ENCODE data around the gene SLC5A2. TPM values are rescaled to one million over a fixed set of nuclear protein-coding genes. Genes with fewer than 3 reads are reported as not detected.

SLC5A2 gene
- total and polyA plus RNA-seq, 2 donors (not counting 1 experiment from before 2014, with no cell fraction given), result not detected

GRCh38 chr16:31474773-31475738, 7.9 kb upstream of the SLC5A2 start:
- Histone ChIP-seq H3K27me3 (ENCODE audit: control insufficient read depth, insufficient read depth, low read length) (no peaks in the 10 kb centered on the region), H4K20me1 (ENCODE audit: control insufficient read depth, extremely low read depth, insufficient read depth, low read length) (no peaks in the 10 kb centered on the region), H3K36me3 (ENCODE audit: control insufficient read depth, insufficient read depth, low read length) (peaks cover 45% of the 10 kb centered on the region), H3K79me2 (ENCODE audit: control insufficient read depth, insufficient read depth, low read length) (peaks cover 15% of the 10 kb centered on the region), H3K4me2 (ENCODE audit: extremely low read depth, insufficient read depth, low read length) (no peak overlapping the region), H3K4me3 (replicated peaks in 1 of 4; ENCODE audit: control extremely low read depth in 1 of 4, insufficient read depth in 1 of 4, low read depth in 3 of 4, low read length in 4 of 4) (no peak overlapping the region), H2AFZ (ENCODE audit: low read length) (no peak overlapping the region), H3K9ac (ENCODE audit: insufficient read depth, low read length) (no peak overlapping the region), H3K27ac (ENCODE audit: insufficient read depth, low read length) (peak overlapping the region; percentile 68), H3K4me1 (ENCODE audit: control insufficient read depth, extremely low read depth, insufficient read depth, low read length) (peaks cover 16% of the 10 kb centered on the region), H3K9me3 (ENCODE audit: control insufficient read depth, insufficient read depth, low read depth, low read length) (no peaks in the 10 kb centered on the region)
- DNase-seq (ENCODE audit: low read depth in 2 of 2), result no peak
- TF ChIP-seq EZH2 (IDR thresholded peaks at IDR 0.05; ENCODE audit: low read length, missing control alignments), result no peak
- TF ChIP-seq CTCF (conservative IDR thresholded peaks at IDR 0.05 in 1 of 2, IDR thresholded peaks at IDR 0.05 in 1 of 2; ENCODE audit: low read depth in 1 of 2, low read length in 2 of 2), result no peak

GRCh38 chr16:31475946-31476302, 7.0 kb upstream of the SLC5A2 start:
- Histone ChIP-seq H3K27me3 (ENCODE audit: control insufficient read depth, insufficient read depth, low read length) (no peaks in the 10 kb centered on the region), H3K36me3 (ENCODE audit: control insufficient read depth, insufficient read depth, low read length) (peaks cover 45% of the 10 kb centered on the region), H2AFZ (ENCODE audit: low read length) (no peak overlapping the region), H3K9ac (ENCODE audit: insufficient read depth, low read length) (no peak overlapping the region), H3K79me2 (ENCODE audit: control insufficient read depth, insufficient read depth, low read length) (peaks cover 15% of the 10 kb centered on the region), H3K27ac (ENCODE audit: insufficient read depth, low read length) (no peak overlapping the region), H4K20me1 (ENCODE audit: control insufficient read depth, extremely low read depth, insufficient read depth, low read length) (no peaks in the 10 kb centered on the region), H3K4me2 (ENCODE audit: extremely low read depth, insufficient read depth, low read length) (no peak overlapping the region), H3K4me3 (replicated peaks in 1 of 4; ENCODE audit: control extremely low read depth in 1 of 4, insufficient read depth in 1 of 4, low read depth in 3 of 4, low read length in 4 of 4) (no peak overlapping the region), H3K4me1 (ENCODE audit: control insufficient read depth, extremely low read depth, insufficient read depth, low read length) (peaks cover 13% of the 10 kb centered on the region), H3K9me3 (ENCODE audit: control insufficient read depth, insufficient read depth, low read depth, low read length) (no peaks in the 10 kb centered on the region)
- no peak for DNase-seq (ENCODE audit: low read depth in 2 of 2)
- TF ChIP-seq CTCF (conservative IDR thresholded peaks at IDR 0.05 in 1 of 2, IDR thresholded peaks at IDR 0.05 in 1 of 2; ENCODE audit: low read depth in 1 of 2, low read length in 2 of 2), result no peak
- no peak for TF ChIP-seq EZH2 (IDR thresholded peaks at IDR 0.05; ENCODE audit: low read length, missing control alignments)

- TF ChIP-seq EZH2 (IDR thresholded peaks at IDR 0.05; ENCODE audit: low read length, missing control alignments) (no peak), CTCF (conservative IDR thresholded peaks at IDR 0.05 in 1 of 2, IDR thresholded peaks at IDR 0.05 in 1 of 2; ENCODE audit: low read depth in 1 of 2, low read length in 2 of 2) (no peak)
- no peak for DNase-seq (ENCODE audit: low read depth in 2 of 2)
- Histone ChIP-seq H3K9ac (ENCODE audit: insufficient read depth, low read length) (no peak overlapping the region), H3K27ac (ENCODE audit: insufficient read depth, low read length) (no peak overlapping the region), H3K36me3 (ENCODE audit: control insufficient read depth, insufficient read depth, low read length) (peaks cover 45% of the 10 kb centered on the region), H4K20me1 (ENCODE audit: control insufficient read depth, extremely low read depth, insufficient read depth, low read length) (no peaks in the 10 kb centered on the region), H3K4me1 (ENCODE audit: control insufficient read depth, extremely low read depth, insufficient read depth, low read length) (peaks cover 9% of the 10 kb centered on the region), H3K79me2 (ENCODE audit: control insufficient read depth, insufficient read depth, low read length) (peaks cover 12% of the 10 kb centered on the region), H3K27me3 (ENCODE audit: control insufficient read depth, insufficient read depth, low read length) (no peaks in the 10 kb centered on the region), H3K9me3 (ENCODE audit: control insufficient read depth, insufficient read depth, low read depth, low read length) (no peaks in the 10 kb centered on the region), H3K4me3 (replicated peaks in 1 of 4; ENCODE audit: control extremely low read depth in 1 of 4, insufficient read depth in 1 of 4, low read depth in 3 of 4, low read length in 4 of 4) (no peak overlapping the region), H2AFZ (ENCODE audit: low read length) (no peak overlapping the region), H3K4me2 (ENCODE audit: extremely low read depth, insufficient read depth, low read length) (no peak overlapping the region)
Observed at GRCh38 chr16:31476303-31477219, 6.4 kb upstream of the SLC5A2 start.
